Daoy (cell line): ENCODE results near the gene DBNDD2. TPM values are rescaled to one million over a fixed set of nuclear protein-coding genes. Genes with fewer than 3 reads are reported as not detected.

ENCODE experiments used
- DNase-seq: peaks from one replicate; pipeline ENCODE4 v3.0.0-alpha.2; 2015; ENCODE audit warnings: low read depth
- total RNA-seq: library from RNA; depleted of rRNA; stranded (reverse); fragments of >200 nt; shearing (Covaris generic); gene quantifications from 2 replicates; pipeline ENCODE4 v1.2.3, GENCODE V29; 2014; rRNA removed

Gene DBNDD2
- total RNA-seq, 1 experiment from 2014 or later, result 7.3 TPM

GRCh38 chr20:45449528-45449927, 41.4 kb downstream of the DBNDD2 start:
- no peak for DNase-seq

GRCh38 chr20:45450097-45450818, 42.2 kb downstream of the DBNDD2 start:
- peak; percentile 23 for DNase-seq

- no peak for DNase-seq
These were observed 44.1 kb downstream of the DBNDD2 start for GRCh38 chr20:45452238-45452637.

GRCh38 chr20:45452772-45453691, 44.9 kb downstream of the DBNDD2 start:
- no peak for DNase-seq

- no peak for DNase-seq
These were observed 48.5 kb downstream of the DBNDD2 start for GRCh38 chr20:45456632-45457031.

GRCh38 chr20:45459606-45460005, 51.5 kb downstream of the DBNDD2 start:
- no peak for DNase-seq

Other genes with a start within 250 kb of the DBNDD2 start
- not detected in 2 replicates for gene PI3, start 233.4 kb upstream of the DBNDD2 start, total RNA-seq
- gene SEMG1, start 201.3 kb upstream of the DBNDD2 start, total RNA-seq, result not detected in 2 replicates
- not detected in 2 replicates for gene SEMG2, start 186.9 kb upstream of the DBNDD2 start, total RNA-seq
- gene SLPI, start 153.7 kb upstream of the DBNDD2 start, total RNA-seq, result not detected in 2 replicates
- gene RBPJL, start 101.4 kb upstream of the DBNDD2 start, total RNA-seq, result not detected in 2 replicates
- not detected in 2 replicates for gene MATN4, start 100.0 kb upstream of the DBNDD2 start, total RNA-seq
- 136 and 143 TPM in 2 replicates for gene SDC4, start 59.9 kb upstream of the DBNDD2 start, total RNA-seq
- gene SYS1, start 45.1 kb upstream of the DBNDD2 start, total RNA-seq, result 12.5 and 13.3 TPM in 2 replicates
- gene TP53TG5, start 30.0 kb upstream of the DBNDD2 start, total RNA-seq, result not detected in 2 replicates
- gene PIGT, start 7.9 kb downstream of the DBNDD2 start, total RNA-seq, result 51.3 and 58.7 TPM in 2 replicates
- not detected in 2 replicates for gene WFDC2, start 61.5 kb downstream of the DBNDD2 start, total RNA-seq
- not detected in 2 replicates for gene SPINT3, start 107.3 kb downstream of the DBNDD2 start, total RNA-seq
- not detected in 2 replicates for gene WFDC6, start 131.2 kb downstream of the DBNDD2 start, total RNA-seq
- not detected in 2 replicates for gene EPPIN, start 139.1 kb downstream of the DBNDD2 start, total RNA-seq
- gene WFDC8, start 171.0 kb downstream of the DBNDD2 start, total RNA-seq, result not detected in 2 replicates
- gene WFDC10A, start 221.4 kb downstream of the DBNDD2 start, total RNA-seq, result not detected in 2 replicates
- not detected in 2 replicates for gene WFDC9, start 223.0 kb downstream of the DBNDD2 start, total RNA-seq